Measurements from ENCODE around the gene KRTAP5-4.
"Not testable (repeated sequence)": the region's sequence is repeated elsewhere in the genome, so short reads cannot be mapped to it uniquely, and the experiment has no call there.

The KRTAP5-4 gene

DNA sequence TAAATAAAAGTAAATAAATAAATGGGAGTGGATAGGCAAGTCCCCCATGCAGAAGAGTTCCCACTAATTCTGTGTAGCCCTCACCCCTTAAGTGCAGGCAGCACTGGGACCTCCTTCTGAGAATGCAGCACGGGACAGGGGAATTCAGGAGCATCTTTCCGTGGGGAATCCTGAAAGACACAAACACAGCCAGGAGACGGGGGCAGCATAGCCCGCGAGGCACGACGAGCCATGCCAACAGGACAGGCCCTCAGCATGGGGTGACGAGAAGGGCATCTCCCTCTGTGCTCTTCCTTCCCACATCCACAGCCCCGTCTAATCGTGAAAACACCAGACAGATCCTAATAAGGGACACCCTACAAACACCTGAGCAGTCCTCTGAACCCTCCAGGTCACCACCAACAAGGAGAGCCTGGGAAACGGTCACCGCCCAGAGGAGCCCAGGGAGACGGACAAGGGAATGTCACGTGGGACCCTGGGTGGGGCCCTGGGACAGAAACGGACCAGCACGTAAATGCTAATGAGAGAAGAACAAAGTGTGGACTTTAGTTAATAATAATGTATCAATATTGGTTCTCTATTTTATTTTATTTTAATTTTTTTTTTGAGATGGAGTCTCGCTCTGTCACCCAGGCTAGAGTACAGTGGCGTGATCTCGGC lies 14.5 kb upstream of the KRTAP5-4 start:
- no peak for DNase-seq

DNA sequence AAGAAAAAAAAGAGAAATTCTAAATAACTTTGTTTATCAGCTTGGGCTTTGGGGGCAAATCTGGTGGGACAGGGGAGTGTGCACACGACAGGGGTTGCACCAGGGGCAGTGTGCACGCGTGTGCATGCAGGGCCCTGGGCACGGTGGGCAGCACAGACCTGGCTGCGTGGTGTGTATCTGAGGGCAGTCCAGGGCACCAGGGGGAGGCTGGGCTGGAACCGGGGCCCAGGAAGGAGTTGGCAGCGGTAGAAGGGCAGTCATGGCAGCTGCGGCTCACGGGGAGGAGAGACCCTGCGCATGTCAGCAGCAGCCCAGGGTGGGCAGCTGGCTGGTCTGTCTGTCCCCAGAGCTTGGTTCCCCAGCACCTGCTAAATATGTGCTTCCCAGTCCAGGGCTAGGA lies 11.9 kb upstream of the KRTAP5-4 start:
- DNase-seq = no peak

DNA sequence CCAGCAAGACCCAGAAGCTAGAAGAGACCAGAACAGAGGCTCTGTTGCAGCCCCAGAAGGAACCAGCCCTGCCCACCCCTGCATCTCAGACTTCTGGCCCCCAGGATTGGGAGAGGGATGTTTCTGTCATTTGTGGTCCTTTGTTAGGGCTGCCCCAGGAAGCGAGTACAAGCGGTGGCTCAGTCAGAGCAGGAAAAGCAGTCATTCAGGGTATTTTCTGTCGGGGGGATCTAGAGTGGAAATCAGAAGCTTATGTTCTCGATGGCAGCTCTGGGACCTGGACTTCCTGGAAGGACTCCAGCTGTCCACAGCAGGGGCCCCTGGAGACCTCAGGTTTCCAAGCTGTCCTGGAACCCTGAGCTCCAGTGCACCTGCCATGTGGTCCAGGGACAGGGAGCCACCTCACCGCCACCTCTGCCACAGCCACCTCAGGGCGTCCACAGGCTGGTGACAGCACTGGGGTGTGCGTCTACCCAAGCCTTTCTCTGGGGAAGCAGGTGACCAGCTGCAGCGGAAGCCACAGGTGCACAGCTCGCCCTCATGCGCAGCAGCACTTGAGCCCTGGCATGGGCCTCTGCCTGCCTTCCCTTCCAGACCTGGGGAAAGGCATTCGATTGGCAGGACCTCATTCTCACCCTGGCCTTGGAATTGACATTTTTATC lies 10.2 kb upstream of the KRTAP5-4 start:
- DNase-seq = peak; percentile 69

DNA sequence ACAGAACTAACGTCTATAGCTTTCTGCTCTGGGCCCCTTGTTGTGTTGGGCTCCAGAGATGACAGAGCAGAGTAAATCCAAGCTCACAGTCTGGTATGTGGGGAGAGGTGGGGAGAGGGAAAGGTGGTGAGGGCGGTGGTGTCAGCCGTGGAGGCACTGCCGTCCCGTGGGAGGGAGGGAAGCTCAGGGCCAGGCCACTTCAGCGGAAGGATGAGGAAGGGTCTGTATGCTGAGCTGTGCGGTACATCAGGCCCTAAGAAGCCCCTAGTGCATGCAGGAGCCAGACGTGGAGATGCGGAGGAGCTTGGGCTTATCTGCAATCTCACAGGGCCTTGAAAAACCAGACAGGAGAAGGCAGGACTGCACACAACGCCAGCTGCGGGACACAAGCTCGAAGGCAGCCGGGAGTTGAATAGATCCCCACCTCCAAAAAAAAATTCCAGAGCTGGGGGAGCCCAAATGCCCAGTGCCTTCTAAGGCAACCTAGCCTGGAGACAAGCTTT lies 9.2 kb upstream of the KRTAP5-4 start:
- DNase-seq = no peak

DNA sequence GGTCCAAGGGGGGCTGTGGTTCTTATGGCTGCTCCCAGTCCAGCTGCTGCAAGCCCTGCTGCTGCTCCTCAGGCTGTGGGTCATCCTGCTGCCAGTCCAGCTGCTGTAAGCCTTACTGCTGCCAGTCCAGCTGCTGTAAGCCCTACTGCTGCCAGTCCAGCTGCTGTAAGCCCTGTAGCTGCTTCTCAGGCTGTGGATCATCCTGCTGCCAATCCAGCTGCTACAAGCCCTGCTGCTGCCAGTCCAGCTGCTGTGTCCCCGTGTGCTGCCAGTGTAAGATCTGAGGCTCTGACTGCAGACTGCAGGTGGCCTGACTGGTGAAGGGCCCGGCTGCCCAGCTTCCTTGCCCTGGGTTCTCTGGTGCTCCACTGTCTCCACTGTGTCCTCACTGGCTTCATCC lies 8.3 kb upstream of the KRTAP5-4 start:
- DNase-seq = peak; percentile 38

DNA sequence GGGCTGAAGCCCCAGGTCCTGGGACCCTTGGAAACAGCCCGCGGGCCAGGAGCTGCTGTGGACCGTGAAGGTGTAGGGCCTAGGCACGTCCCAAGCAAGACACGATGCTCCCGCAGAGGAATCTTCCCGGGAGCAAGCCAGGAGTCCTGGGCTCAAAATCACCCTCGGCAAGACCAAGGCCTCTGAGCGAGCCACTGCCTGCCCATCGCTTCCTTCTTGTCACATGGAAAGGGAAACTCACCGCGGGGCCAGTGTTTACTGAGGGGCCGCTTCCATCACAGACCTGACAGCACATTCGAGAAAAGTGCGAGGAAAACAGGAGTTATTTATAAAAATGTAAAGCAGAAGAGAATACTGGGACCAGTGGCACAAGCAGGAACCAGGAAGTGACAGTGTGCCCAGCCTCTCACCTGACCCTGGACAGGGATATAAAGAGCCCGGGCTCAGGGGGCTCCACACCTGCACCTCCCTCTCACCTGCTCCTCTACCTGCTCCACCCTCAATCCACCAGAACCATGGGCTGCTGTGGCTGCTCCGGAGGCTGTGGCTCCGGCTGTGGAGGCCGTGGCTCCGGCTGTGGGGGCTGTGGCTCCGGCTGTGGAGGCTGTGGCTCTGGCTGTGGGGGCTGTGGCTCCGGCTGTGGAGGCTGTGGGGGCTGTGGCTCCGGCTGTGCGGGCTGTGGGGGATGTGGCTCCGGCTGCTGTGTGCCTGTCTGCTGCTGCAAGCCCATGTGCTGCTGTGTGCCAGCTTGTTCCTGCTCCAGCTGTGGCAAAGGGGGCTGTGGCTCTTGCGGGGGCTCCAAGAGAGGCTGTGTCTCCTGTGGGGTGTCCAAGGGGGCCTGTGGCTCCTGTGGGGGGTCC lies 7.6 kb upstream of the KRTAP5-4 start, which contains the start of gene KRTAP5-5:
TSS of gene KRTAP5-5 (plus strand) at position 450 of the 860 bp plus-strand sequence. CDS start at position 516, 66 bp downstream.
- DNase-seq = no peak

DNA sequence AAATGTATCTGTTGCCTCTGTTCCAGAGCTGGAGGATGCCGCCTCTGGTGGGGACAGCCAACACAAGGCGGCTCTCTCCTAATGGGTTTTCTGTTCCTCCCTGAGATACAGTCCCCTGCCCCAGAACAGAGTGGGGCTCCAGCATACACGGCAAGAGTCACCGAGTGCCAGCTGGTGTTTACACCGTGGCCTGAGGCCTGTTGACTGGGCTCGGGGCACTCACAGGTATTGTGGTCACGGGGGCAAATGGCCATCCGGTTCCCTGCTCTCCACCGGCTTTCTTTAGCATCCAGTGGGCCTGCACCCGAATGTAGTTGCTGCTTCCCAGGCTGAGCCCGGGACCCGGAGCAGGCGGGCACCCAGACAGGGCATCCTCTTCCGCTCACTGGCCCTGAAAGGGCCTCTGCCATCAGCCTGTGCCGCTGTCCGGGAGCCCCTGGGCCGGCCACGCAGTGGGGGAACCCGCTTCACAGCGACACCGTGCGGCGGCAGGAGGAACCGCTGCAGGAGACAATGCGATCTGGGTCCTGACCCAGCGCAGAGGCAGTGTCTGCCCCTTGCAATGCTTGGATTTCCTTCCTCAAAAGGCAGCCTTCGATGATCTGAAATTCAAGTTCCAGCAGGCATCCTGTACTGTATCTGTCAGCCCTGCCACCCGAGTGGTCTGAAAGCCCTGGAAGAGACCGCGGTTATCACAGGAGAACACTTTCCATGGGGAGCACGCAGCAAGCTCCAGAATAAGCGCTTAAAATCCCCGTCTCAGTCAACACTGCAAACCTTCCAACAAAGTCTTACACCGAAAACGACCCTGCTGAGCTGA lies 6.8 kb upstream of the KRTAP5-4 start:
- peak; percentile 62 for DNase-seq

DNA sequence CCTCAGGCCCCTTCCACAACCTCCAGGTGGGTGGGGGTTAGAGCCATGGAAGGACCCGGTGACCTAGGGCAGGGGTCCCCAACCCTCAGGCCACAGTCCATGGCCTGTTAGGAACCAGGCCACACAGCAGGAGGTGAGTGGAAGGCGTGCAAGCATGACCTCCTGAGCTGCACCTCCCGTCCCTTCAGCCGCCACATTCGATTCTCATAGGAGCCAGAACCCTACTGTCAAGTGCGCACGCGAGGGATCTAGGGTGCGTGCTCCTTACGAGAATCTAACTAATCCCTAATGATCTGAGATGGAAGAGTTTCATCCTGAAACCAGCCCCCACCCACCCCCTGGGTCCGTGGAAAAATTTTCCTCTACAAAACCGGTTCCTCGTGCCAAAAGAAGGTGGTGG lies 3.6 kb upstream of the KRTAP5-4 start:
- DNase-seq = no peak

DNA sequence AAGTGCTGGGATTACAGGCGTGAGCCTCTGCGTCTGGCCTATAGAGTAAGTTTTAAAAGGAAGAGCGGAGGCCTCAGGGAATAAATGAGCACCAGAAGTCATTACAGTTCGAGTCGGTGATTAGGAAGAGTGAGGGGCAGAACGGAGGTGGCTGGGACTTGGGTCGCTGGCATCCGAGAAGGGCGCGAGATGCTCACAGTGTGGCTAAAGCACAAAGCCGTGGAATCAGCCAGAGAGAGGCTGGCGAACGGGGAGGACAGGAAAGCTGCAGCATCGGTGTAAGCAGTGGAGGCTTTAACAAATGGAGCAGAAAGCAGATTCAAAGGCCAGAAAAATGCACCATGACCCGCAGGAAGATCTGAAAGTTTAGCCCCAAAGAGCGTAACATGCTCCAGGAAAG lies 2.7 kb upstream of the KRTAP5-4 start:
- no peak for DNase-seq

DNA sequence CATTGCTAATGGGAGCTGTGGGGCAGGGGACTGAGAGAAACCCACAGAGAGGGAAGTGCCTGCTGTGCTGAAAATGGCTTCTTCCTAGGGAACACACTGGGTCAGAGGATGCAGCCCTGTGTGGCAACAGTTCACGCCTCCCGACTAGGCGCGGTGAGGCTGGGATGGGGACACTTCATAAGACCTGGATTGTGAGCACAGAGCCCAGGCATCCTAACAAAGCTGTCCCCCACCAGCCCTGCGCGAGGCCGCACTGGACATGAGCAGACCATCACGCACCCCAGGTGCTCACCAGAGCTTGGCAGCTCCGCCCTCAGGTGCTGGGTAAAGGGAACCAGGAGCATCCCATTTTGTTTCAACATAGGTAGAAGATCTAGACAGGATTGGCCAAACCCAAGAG lies 1.8 kb upstream of the KRTAP5-4 start:
- DNase-seq = no peak

DNA sequence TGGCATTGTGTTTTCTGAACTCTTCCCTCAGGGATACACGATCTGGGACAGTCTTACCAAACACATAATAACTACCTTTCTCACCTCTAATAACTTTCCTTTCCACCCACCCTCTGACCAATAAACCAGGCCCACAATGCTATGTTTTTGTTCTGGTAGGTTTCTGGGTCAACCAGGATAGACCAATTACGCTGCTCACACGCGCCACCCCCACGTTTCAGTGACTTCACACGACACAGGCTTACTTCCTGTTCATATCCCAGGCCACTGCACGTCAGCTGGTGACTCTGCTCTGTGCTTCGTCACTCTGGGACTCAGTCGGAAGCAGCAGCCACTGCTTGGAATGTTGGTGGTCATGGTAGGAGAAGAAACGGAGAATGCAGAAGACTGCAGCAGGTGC lies 2.5 kb downstream of the KRTAP5-4 start:
- DNase-seq = no peak

DNA sequence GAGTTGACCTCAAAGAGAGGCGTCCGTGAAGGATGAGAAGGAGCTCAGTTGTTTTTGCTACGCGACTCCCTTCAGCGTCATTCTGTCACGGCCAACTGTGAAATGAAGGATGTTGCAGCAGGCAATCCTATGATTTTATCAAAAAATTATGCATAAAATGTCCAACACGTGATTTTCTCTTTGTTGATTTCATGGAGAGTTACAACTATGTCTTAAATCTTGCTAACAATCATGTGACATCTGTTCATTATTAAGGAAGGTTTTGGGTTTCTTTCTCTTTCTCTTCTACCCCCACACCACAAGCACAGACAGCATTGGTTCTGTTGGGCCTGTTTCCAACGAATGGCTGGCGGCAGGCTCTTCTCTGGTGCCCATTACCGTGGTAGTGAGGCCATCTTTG lies 3.7 kb downstream of the KRTAP5-4 start:
- no peak for DNase-seq

DNA sequence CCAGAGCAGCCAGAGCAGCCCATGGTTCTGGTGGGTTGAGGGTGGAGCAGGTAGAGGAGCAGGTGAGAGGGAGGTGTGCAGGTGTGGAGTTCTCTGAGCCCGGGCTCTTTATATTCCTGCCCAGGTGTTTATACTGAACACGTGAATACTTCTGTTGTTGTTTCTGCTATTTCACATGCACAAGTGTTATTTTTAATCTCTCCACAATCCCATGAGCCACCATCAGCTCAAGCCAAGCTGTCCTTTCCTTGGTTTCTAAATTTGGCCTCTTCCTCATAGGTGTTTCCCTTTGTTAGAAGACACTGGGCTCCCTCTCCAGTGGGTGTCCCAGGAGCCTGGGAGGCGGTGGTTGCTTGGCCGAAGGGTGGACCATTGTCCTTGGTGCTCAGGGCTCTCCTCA lies 13.6 kb downstream of the KRTAP5-4 start, which contains the start of gene KRTAP5-3:
TSS of gene KRTAP5-3 (minus strand) at position 101 of the 400 bp plus-strand sequence. CDS start at position 23, 78 bp downstream.
- no peak for DNase-seq

DNA sequence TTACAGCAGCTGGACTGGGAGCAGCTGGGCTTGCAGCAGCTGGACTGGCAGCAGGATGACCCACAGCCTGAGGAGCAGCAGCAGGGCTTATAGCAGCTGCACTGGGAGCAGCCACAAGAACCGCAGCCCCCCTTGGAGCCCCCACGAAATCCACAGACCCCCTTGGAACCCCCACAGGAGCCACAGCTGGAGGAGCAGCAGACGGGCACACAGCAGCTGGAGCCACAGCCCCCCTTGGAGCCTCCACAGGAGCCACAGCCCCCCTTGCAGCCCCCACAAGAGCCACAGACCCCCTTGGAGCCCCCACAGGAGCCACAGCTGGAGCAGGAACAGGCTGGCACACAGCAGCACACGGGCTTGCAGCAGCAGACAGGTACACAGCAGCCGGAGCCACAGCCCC lies 14.0 kb downstream of the KRTAP5-4 start:
- not testable (repeated sequence) for DNase-seq

DNA sequence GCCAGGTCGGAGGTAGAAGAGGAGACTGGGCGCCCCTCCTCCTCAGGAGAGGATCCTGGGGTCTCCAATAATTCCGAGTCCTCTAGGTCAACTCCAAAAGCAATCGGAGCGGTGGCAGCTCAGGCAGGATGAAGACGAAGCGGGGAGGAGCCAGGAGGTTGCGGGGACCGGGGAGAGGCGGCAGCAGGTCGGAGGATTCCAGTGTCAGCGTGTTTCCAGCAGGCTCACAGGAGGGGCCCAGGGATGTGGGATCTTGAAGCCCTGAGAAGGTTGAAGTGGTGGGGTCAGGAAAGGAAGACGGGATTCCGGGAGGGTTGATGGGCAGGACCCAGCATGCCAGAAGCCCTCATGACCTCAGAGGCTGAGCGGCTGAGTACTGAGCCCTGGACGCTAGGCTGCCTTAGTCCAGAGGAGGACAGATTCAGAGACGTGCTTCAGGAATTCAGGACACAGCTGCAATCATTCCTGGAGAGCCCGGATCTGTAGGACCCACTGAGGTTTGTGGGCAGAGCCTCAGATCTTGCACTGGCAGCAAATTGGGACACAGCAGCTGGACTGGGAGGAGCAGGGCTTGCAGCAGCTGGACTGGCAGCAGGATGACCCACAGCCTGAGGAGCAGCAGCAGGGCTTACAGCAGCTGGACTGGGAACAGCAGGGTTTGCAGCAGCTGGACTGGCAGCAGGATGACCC lies 14.6 kb downstream of the KRTAP5-4 start:
- not testable (repeated sequence) for DNase-seq

DNA sequence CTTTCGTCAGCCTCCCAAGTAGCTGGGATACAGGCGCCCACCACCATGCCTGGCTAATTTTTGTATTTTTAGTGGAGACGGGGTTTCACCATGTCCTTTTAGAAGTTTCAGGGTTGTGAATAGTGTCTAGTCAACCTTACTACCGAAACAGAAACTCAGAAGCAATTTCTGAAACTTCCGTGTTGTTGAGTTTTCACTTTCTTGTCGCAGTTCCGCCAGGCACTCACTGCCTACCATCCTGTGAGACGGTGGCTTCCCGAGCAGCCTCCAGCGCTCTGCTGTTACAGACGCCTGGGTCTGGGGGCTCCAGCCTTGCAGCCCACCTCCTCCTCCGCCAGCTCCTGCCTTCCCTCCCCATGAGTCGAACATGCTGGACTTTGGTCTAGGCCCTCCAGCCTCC lies 16.0 kb downstream of the KRTAP5-4 start:
- peak; percentile 71 for DNase-seq

DNA sequence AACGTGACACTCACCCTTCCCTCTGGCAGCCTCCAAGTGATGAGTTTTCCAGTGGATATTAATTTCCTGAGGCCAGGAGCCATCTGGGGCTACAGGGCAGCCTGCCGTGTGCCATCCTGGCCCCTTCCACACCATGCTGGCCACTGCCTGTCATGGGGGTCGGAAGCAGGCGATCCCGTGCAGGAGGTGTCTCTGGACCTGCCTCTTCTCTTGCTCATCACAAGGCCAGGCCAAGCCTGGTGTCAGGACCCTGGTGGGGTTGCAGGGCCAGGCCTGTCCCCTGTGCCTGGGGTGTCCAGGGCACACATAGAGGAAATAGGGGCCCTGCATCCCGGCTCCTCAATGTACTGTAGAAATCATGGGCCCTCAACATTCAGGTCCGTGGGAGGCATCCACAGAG lies 17.2 kb downstream of the KRTAP5-4 start:
- no peak for DNase-seq

DNA sequence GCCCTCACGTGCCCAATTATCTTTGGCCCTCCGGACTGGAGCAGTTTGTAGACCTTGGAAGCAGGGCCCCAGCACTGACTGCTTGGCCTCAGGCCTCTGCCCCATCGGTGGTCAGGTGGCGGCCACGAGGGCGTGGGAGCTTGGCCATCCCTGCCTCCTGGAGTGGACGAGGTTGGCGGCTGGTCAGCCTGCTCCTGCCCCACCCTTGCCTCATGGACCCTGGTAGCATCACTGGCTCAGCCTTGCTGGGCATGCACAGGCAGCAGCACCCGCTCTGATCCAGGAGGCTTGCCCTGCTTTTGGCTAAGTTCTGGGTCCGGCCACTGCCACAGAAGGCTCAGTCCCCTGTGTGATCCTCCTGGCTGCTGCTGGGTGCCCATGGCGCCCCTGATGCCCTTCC lies 17.8 kb downstream of the KRTAP5-4 start:
- DNase-seq = no peak

DNA sequence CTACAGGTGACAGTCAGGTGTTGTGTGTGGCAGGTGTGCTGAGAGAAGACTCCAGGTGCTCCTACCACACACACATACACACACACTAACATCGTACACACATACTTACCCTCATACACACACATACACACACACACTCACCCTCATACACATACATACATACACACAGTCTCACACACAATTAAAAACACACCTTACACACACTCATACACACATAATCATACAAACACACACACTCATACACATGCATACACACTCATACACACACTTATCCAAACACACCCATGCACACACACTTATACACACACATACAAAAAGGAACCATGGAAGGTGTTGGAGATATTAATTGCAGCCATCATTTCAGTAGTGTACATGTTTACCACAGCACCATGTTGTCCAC lies 18.3 kb downstream of the KRTAP5-4 start:
- DNase-seq = no peak

DNA sequence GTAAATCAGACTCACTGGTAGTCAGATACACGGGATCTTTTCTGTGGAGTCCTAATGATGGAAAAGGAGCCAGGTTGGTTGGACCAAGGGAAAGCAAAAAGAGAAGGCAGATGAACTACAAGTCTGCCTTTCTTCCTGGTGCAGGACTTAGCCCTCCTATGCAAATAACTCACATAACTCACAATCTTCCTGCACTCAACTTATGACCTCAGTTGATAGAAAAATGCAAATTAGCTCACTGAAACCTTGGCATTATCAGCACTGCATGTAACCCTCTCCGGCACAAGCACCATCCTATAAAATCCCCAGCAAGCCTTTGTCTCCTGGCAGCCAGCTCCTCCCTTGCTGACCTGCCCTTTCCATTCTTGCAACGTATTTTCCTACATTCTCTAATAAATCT lies 20.3 kb downstream of the KRTAP5-4 start:
- not testable (repeated sequence) for DNase-seq

DNA sequence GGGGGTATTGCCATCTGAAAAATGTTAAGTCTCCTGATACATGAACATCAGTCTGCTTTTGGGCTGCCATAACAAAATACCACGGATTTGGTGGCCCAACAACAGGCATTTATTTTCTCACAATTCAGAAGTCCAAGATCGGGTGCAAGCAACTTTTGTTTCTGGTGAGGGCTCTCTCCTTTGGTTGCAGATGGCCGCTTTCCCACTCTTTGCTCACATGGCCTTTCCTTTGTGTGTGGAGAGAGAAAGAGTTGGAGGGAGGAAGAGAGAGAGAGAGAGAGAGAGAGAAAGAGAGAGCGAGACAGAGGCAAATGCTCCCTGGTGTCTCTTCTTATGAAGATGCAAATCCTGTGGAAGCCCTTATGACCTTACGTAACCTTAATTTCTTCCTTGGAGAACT lies 21.3 kb downstream of the KRTAP5-4 start:
- no peak for DNase-seq

DNA sequence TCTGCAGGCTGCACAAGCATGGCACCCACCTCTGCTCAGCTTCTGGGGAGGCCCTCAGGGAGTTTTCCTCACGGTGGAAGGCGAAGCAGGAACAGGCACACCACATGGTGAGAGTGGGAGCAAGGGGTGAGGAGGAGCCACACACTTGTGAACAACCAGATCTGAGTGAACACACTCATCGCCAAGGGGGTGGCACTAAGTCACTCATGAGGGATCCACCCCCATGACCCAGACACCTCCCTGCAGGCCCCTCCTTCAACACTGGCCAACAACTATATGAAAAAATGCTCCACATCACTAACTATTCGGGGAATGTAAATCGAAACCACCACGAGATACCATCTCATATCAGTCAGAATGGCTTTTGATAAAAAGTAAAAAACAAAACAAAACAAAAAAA lies 23.1 kb downstream of the KRTAP5-4 start:
- DNase-seq = no peak
